ENCODE data around the gene DYNLT3.

DYNLT3 gene

GRCh38 chrX:37840931-37841330 is 6.4 kb downstream of the DYNLT3 start:
- no peak for DNase-seq (ENCODE audit: low read depth)

- DNase-seq (ENCODE audit: low read depth) = no peak
Measured at GRCh38 chrX:37834937-37835336, 12.4 kb downstream of the DYNLT3 start.

GRCh38 chrX:37830371-37830770 is 17.0 kb downstream of the DYNLT3 start:
- no peak for DNase-seq (ENCODE audit: low read depth)

GRCh38 chrX:37829721-37830120 is 17.6 kb downstream of the DYNLT3 start:
- no peak for DNase-seq (ENCODE audit: low read depth)

- no peak for DNase-seq (ENCODE audit: low read depth)
Measured at GRCh38 chrX:37825215-37825842, 22.0 kb downstream of the DYNLT3 start.

- DNase-seq (ENCODE audit: low read depth) = no peak
Measured at GRCh38 chrX:37824491-37825214, 22.7 kb downstream of the DYNLT3 start.

GRCh38 chrX:37820646-37821045 is 26.7 kb downstream of the DYNLT3 start:
- no peak for DNase-seq (ENCODE audit: low read depth)

GRCh38 chrX:37818031-37818430 is 29.3 kb downstream of the DYNLT3 start:
- DNase-seq (ENCODE audit: low read depth) = no peak

- no peak for DNase-seq (ENCODE audit: low read depth)
Measured at GRCh38 chrX:37817579-37817978, 29.8 kb downstream of the DYNLT3 start.

- no peak for DNase-seq (ENCODE audit: low read depth)
Measured at GRCh38 chrX:37817176-37817575, 30.2 kb downstream of the DYNLT3 start.

- no peak for DNase-seq (ENCODE audit: low read depth)
Measured at GRCh38 chrX:37816766-37817165, 30.6 kb downstream of the DYNLT3 start.

GRCh38 chrX:37815366-37815765 is 32.0 kb downstream of the DYNLT3 start:
- no peak for DNase-seq (ENCODE audit: low read depth)

- no peak for DNase-seq (ENCODE audit: low read depth)
Measured at GRCh38 chrX:37813570-37813969, 33.8 kb downstream of the DYNLT3 start.

- DNase-seq (ENCODE audit: low read depth) = no peak
Measured at GRCh38 chrX:37812110-37812509, 35.3 kb downstream of the DYNLT3 start.

GRCh38 chrX:37809970-37810369 is 37.4 kb downstream of the DYNLT3 start:
- DNase-seq (ENCODE audit: low read depth) = no peak

- no peak for DNase-seq (ENCODE audit: low read depth)
Measured at GRCh38 chrX:37803057-37803456, 44.3 kb downstream of the DYNLT3 start.

GRCh38 chrX:37802028-37802427 is 45.3 kb downstream of the DYNLT3 start:
- no peak for DNase-seq (ENCODE audit: low read depth)

- DNase-seq (ENCODE audit: low read depth) = no peak
Measured at GRCh38 chrX:37800717-37801116, 46.7 kb downstream of the DYNLT3 start.

GRCh38 chrX:37799936-37800335 is 47.4 kb downstream of the DYNLT3 start:
- no peak for DNase-seq (ENCODE audit: low read depth)

- no peak for DNase-seq (ENCODE audit: low read depth)
Measured at GRCh38 chrX:37796805-37797204, 50.6 kb downstream of the DYNLT3 start.

GRCh38 chrX:37796310-37796709 is 51.1 kb downstream of the DYNLT3 start:
- DNase-seq (ENCODE audit: low read depth) = no peak

Data from HS-27A (cell line).